ENCODE results near the gene IFT22. TPM values are rescaled to one million over a fixed set of nuclear protein-coding genes. Genes with fewer than 3 reads are reported as not detected.
A peak's percentile ranks its signal among the peaks of the same experiment; 100 is the strongest.
"Not testable (repeated sequence)": the region's sequence is repeated elsewhere in the genome, so short reads cannot be mapped to it uniquely, and the experiment has no call there.

IFT22 gene
- total RNA-seq, 1 donor from 2014 or later, result 30.1 TPM

- peak overlapping the region; percentile 90 for H2AFZ ChIP-seq (replicated peaks)
- H3K4me1 ChIP-seq, result peaks cover 9% of the 10 kb centered on the region
- Mint-ChIP-seq H3K36me3 (no peaks in the 10 kb centered on the region), H3K4me3 (no peak overlapping the region), H3K27me3 (ENCODE audit: insufficient read depth, low read depth) (no peaks in the 10 kb centered on the region), H3K27ac (no peak overlapping the region), H3K9me3 (peaks cover 3% of the 10 kb centered on the region), H3K4me1 (peaks cover 11% of the 10 kb centered on the region)
- H3K27me3 ChIP-seq, result no peaks in the 10 kb centered on the region
- no peaks in the 10 kb centered on the region for H3K36me3 ChIP-seq
- H3K9ac ChIP-seq, result no peak overlapping the region
- TF ChIP-seq, protein P1, sequence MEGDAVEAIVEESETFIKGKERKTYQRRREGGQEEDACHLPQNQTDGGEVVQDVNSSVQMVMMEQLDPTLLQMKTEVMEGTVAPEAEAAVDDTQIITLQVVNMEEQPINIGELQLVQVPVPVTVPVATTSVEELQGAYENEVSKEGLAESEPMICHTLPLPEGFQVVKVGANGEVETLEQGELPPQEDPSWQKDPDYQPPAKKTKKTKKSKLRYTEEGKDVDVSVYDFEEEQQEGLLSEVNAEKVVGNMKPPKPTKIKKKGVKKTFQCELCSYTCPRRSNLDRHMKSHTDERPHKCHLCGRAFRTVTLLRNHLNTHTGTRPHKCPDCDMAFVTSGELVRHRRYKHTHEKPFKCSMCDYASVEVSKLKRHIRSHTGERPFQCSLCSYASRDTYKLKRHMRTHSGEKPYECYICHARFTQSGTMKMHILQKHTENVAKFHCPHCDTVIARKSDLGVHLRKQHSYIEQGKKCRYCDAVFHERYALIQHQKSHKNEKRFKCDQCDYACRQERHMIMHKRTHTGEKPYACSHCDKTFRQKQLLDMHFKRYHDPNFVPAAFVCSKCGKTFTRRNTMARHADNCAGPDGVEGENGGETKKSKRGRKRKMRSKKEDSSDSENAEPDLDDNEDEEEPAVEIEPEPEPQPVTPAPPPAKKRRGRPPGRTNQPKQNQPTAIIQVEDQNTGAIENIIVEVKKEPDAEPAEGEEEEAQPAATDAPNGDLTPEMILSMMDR (IDR thresholded peaks at IDR 0.05), result no peak
- no peak for TF ChIP-seq EZH2 (IDR thresholded peaks at IDR 0.05)
- TF ChIP-seq EZH2phosphoT487 (IDR thresholded peaks at IDR 0.05), result no peak
- H3K9me3 ChIP-seq (ENCODE audit: low read depth), result no peaks in the 10 kb centered on the region
- H3K79me2 ChIP-seq (ENCODE audit: low read depth), result no peaks in the 10 kb centered on the region
- peak; percentile 35 for DNase-seq (ENCODE audit: low spot score)
- no peak overlapping the region for H3K4me2 ChIP-seq
- H3K27ac ChIP-seq, result no peak overlapping the region
- H3K4me3 ChIP-seq, result no peak overlapping the region
- no peaks in the 10 kb centered on the region for H3F3A ChIP-seq (ENCODE audit: low read depth)
- H4K20me1 ChIP-seq (ENCODE audit: low read depth), result no peaks in the 10 kb centered on the region
Measured at GRCh38 chr7:101273206-101273605, 48.4 kb downstream of the IFT22 start.

DNA sequence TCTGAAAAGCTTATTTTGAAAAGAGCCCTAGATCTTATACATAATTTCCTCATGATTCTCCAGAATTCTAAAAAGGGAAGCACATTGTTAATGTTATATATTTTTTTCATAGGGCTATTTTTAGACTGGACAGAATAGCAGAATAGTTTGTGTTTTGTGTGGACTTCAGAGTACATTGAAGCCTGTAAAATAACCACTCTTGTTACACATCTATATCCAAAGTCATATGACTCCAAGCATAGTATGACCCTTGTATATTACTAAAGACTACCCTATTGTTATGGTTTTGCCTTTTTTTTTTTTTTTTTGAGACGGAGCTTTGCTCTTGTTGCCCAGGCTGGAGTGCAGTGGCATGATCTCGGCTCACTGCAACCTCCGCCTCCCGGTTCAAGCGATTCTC lies 50.6 kb downstream of the IFT22 start:
- no peak for DNase-seq (ENCODE audit: low spot score)

GRCh38 chr7:101269664-101270063 lies 51.9 kb downstream of the IFT22 start:
- Histone ChIP-seq H3K9ac (no peak overlapping the region), H3K27ac (no peak overlapping the region), H3K27me3 (no peaks in the 10 kb centered on the region), H3K36me3 (no peaks in the 10 kb centered on the region), H3K4me2 (no peak overlapping the region), H3K79me2 (ENCODE audit: low read depth) (no peaks in the 10 kb centered on the region), H4K20me1 (ENCODE audit: low read depth) (no peaks in the 10 kb centered on the region), H3K4me1 (peaks cover 9% of the 10 kb centered on the region), H3K4me3 (no peak overlapping the region), H3F3A (ENCODE audit: low read depth) (no peaks in the 10 kb centered on the region), H2AFZ (replicated peaks) (no peak overlapping the region), H3K9me3 (ENCODE audit: low read depth) (no peaks in the 10 kb centered on the region)
- no peaks in the 10 kb centered on the region for H3K27me3 Mint-ChIP-seq (ENCODE audit: insufficient read depth, low read depth)
- H3K4me3 Mint-ChIP-seq, result no peak overlapping the region
- no peaks in the 10 kb centered on the region for H3K36me3 Mint-ChIP-seq
- no peak overlapping the region for H3K27ac Mint-ChIP-seq
- no peaks in the 10 kb centered on the region for H3K9me3 Mint-ChIP-seq
- H3K4me1 Mint-ChIP-seq, result peaks cover 11% of the 10 kb centered on the region
- DNase-seq (ENCODE audit: low spot score), result no peak
- no peak for TF ChIP-seq EZH2 (IDR thresholded peaks at IDR 0.05)

More for the DNA sequence above, 50.6 kb downstream of the IFT22 start:
- TF ChIP-seq, protein P1 (IDR thresholded peaks at IDR 0.05), result no peak
- TF ChIP-seq EZH2 (IDR thresholded peaks at IDR 0.05), result no peak
- no peak for TF ChIP-seq EZH2phosphoT487 (IDR thresholded peaks at IDR 0.05)
- Mint-ChIP-seq H3K27ac (no peak overlapping the region), H3K4me1 (peaks cover 11% of the 10 kb centered on the region), H3K9me3 (peaks cover 3% of the 10 kb centered on the region), H3K27me3 (ENCODE audit: insufficient read depth, low read depth) (no peaks in the 10 kb centered on the region), H3K36me3 (no peaks in the 10 kb centered on the region), H3K4me3 (no peak overlapping the region)
- peaks cover 9% of the 10 kb centered on the region for H3K4me1 ChIP-seq
- H3K27ac ChIP-seq, result no peak overlapping the region
- H3F3A ChIP-seq (ENCODE audit: low read depth), result no peaks in the 10 kb centered on the region
- no peaks in the 10 kb centered on the region for H3K9me3 ChIP-seq (ENCODE audit: low read depth)
- H3K4me2 ChIP-seq, result no peak overlapping the region
- H2AFZ ChIP-seq (replicated peaks), result no peak overlapping the region
- no peak overlapping the region for H3K9ac ChIP-seq
- H4K20me1 ChIP-seq (ENCODE audit: low read depth), result no peaks in the 10 kb centered on the region
- H3K79me2 ChIP-seq (ENCODE audit: low read depth), result no peaks in the 10 kb centered on the region
- H3K4me3 ChIP-seq, result no peak overlapping the region
- no peaks in the 10 kb centered on the region for H3K36me3 ChIP-seq
- no peaks in the 10 kb centered on the region for H3K27me3 ChIP-seq

- peak overlapping the region; percentile 8 for H3K27ac Mint-ChIP-seq
- DNase-seq (ENCODE audit: low spot score), result no peak
- Histone ChIP-seq H3K27ac (no peak overlapping the region), H2AFZ (replicated peaks) (no peak overlapping the region), H3K27me3 (no peaks in the 10 kb centered on the region), H3K36me3 (no peaks in the 10 kb centered on the region), H3F3A (ENCODE audit: low read depth) (no peaks in the 10 kb centered on the region), H3K4me1 (no peaks in the 10 kb centered on the region), H3K9me3 (ENCODE audit: low read depth) (no peaks in the 10 kb centered on the region), H3K9ac (no peak overlapping the region), H3K4me3 (no peak overlapping the region), H3K4me2 (no peak overlapping the region), H3K79me2 (ENCODE audit: low read depth) (no peaks in the 10 kb centered on the region), H4K20me1 (ENCODE audit: low read depth) (no peaks in the 10 kb centered on the region)
- TF ChIP-seq, protein P1 (IDR thresholded peaks at IDR 0.05), result no peak
- TF ChIP-seq EZH2 (IDR thresholded peaks at IDR 0.05) (no peak), EZH2phosphoT487 (IDR thresholded peaks at IDR 0.05) (no peak)
- H3K9me3 Mint-ChIP-seq, result no peaks in the 10 kb centered on the region
- H3K4me1 Mint-ChIP-seq, result peaks cover 4% of the 10 kb centered on the region
- H3K36me3 Mint-ChIP-seq, result no peaks in the 10 kb centered on the region
- H3K4me3 Mint-ChIP-seq, result no peak overlapping the region
- H3K27me3 Mint-ChIP-seq (ENCODE audit: insufficient read depth, low read depth), result peaks cover 2% of the 10 kb centered on the region
Measured at GRCh38 chr7:101265622-101266516, 55.7 kb downstream of the IFT22 start.

- H3K4me2 ChIP-seq; H3K4me1 ChIP-seq; H3K36me3 ChIP-seq; H3K9me3 Mint-ChIP-seq; H4K20me1 ChIP-seq (ENCODE audit: low read depth); H3K27me3 Mint-ChIP-seq (ENCODE audit: insufficient read depth, low read depth); H3K4me3 ChIP-seq; H3F3A ChIP-seq (ENCODE audit: low read depth); H3K4me1 Mint-ChIP-seq; H3K9me3 ChIP-seq (ENCODE audit: low read depth); H3K79me2 ChIP-seq (ENCODE audit: low read depth); H3K9ac ChIP-seq; H3K36me3 Mint-ChIP-seq; DNase-seq (ENCODE audit: low spot score); H3K4me3 Mint-ChIP-seq; H3K27ac ChIP-seq; H3K27me3 ChIP-seq: not testable (repeated sequence)
- peak overlapping the region; percentile 82 for H3K27ac Mint-ChIP-seq
- H2AFZ ChIP-seq (replicated peaks), result peak overlapping the region; percentile 76
Measured at GRCh38 chr7:101264102-101264706, 57.4 kb downstream of the IFT22 start.

Measured in neural progenitor cell (in vitro differentiated cells).